GM10248 (cell line): ENCODE results near the gene PLRG1.

Source experiments
- CTCF ChIA-PET: fragments of 300-600 bp; sonication (Branson Sonifier 250); formaldehyde crosslinking; extraction: SDS; loops from one replicate; lab custom pipeline; 2021; ENCODE audit warnings: antibody characterized with exemption; lab: Yijun Ruan, JAX
- POLR2A ChIA-PET: fragments of 350-650 bp; sonication (Branson Sonifier 250); formaldehyde crosslinking; extraction: SDS; loops from one replicate; lab custom pipeline; 2020; ENCODE audit warnings: antibody characterized with exemption; lab: Yijun Ruan, JAX
- DNase-seq: peaks from one replicate; pipeline ENCODE4 v3.0.0; 2012; ENCODE audit errors: extremely low spot score
- CTCF ChIP-seq: IDR thresholded peaks from 2 replicates; pipeline ENCODE4 v1.5.1; 2012; ENCODE audit warnings: mild to moderate bottlenecking, low read depth; ENCODE audit errors: extremely low read depth, missing control alignments, control extremely low read depth

PLRG1 gene

GRCh38 chr4:154489558-154490233 is 60.5 kb downstream of the PLRG1 start:
- POLR2A ChIA-PET, result no interaction called here
- DNase-seq, result peak; percentile 16
- TF ChIP-seq CTCF, result no peak
- CTCF ChIA-PET, result no interaction called here

DNA sequence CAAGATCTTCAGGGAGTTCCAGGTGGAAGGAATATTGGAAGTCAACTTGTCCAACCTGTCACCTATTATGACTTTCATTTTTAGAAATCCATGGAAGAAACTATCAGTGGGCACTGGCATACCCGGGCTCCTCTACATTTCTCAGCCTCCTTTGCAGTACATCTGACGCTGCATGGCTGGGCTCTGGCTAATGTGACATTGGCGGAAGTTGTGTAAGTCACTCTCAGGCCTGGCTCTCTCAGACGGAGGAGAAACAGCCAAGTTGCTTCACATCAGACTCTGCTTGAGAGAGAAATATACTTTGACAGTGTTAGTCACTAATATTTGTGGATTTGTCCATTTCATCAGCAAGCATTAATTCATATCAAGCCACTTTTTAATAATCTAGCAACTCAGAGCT is 63.1 kb downstream of the PLRG1 start:
- no peak for DNase-seq
- POLR2A ChIA-PET, result no interaction called here
- no peak for TF ChIP-seq CTCF
- CTCF ChIA-PET, result no interaction called here

GRCh38 chr4:154485127-154485773 is 65.0 kb downstream of the PLRG1 start:
- DNase-seq, result peak; percentile 38
- ChIA-PET CTCF (no interaction called here), POLR2A (no interaction called here)
- TF ChIP-seq CTCF, result no peak
